ENCODE data around the gene SMAD6.

- TF ChIP-seq SUZ12 (IDR thresholded peaks at IDR 0.05; ENCODE audit: unreplicated experiment), result no peak
- no peak for TF ChIP-seq JUND (IDR thresholded peaks at IDR 0.05; ENCODE audit: low read depth, low read length)
- no peak for TF ChIP-seq TCF7 (IDR thresholded peaks at IDR 0.05; ENCODE audit: borderline replicate concordance)
- TF ChIP-seq CTCF (IDR thresholded peaks at IDR 0.05 in 2 of 3, conservative IDR thresholded peaks at IDR 0.05 in 1 of 3; ENCODE audit: control insufficient read depth in 2 of 3, extremely low read depth in 1 of 3, insufficient read depth in 1 of 3, low read depth in 3 of 3, low read length in 3 of 3), result no peak
- no peak for TF ChIP-seq ZBTB40 (IDR thresholded peaks at IDR 0.05; ENCODE audit: borderline replicate concordance)
- TF ChIP-seq ZBTB4 (CRISPR knock-in tag; IDR thresholded peaks at IDR 0.05), result no peak
- TF ChIP-seq EP300 (IDR thresholded peaks at IDR 0.05; ENCODE audit: borderline replicate concordance in 1 of 2, control insufficient read depth in 1 of 2, low read depth in 2 of 2, low read length in 2 of 2), result no peak
- no peak for TF ChIP-seq JUNB (IDR thresholded peaks at IDR 0.05)
- no peak for TF ChIP-seq EZH2 (IDR thresholded peaks at IDR 0.05; ENCODE audit: borderline replicate concordance, control insufficient read depth, low read depth, low read length)
- no peak for TF ChIP-seq BRCA1 (IDR thresholded peaks at IDR 0.05; ENCODE audit: low read depth, low read length)
- TF ChIP-seq CHD4 (IDR thresholded peaks at IDR 0.05), result no peak
- TF ChIP-seq POLR2A (IDR thresholded peaks at IDR 0.05; ENCODE audit: low read depth, low read length), result no peak
- no peak for TF ChIP-seq RAD21 (IDR thresholded peaks at IDR 0.05; ENCODE audit: insufficient read depth, low read depth, low read length)
- no peak for TF ChIP-seq PBX3 (IDR thresholded peaks at IDR 0.05; ENCODE audit: insufficient replicate concordance, low read depth, low read length)
These were observed 14.0 kb downstream of the SMAD6 start for GRCh38 chr15:66715720-66716655.

Data from GM12878 (cell line).